GM12801 (cell line): Measurements from ENCODE around the gene NEUROG1.

Experiments used
- CTCF ChIP-seq: IDR thresholded peaks from one replicate; pipeline ENCODE4 v1.5.1; 2011; ENCODE audit warnings: control low read depth; ENCODE audit not compliant: insufficient read length; ENCODE audit errors: extremely low read depth

The NEUROG1 gene

DNA sequence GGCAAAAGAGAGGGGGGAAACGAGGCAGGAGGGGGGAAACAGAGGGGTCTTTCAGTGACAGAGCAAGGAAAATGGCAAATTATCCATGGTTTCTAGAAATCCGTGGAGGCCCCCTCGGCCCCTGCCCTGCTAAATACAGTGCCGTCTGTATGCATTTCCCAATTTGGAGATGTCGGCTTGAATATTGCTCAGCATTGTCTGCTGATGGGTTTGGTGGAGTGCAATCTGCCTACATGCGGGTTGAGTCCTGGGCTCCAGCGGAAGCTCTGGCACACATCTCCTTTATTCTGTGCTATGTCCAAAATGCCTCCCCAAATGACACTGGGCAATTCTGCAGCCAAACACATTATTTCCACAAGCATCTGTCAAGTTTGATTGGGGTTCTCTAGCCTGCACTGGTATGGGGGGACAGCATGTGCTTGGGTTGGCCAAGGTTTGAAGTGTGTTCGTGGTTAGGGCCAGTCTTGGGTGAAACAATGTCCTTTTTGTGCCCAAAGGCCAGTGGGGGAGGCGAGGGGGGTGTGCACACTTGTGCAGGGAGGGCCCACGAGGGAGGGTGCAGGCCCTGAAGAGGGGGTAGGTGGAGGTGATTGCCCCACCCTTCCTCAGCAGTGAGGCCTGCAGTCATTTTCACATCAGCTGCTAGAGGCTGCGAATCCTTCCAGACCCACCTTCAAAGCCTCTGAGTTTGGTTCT lies 6.2 kb upstream of the NEUROG1 start:
- TF ChIP-seq CTCF: no peak

DNA sequence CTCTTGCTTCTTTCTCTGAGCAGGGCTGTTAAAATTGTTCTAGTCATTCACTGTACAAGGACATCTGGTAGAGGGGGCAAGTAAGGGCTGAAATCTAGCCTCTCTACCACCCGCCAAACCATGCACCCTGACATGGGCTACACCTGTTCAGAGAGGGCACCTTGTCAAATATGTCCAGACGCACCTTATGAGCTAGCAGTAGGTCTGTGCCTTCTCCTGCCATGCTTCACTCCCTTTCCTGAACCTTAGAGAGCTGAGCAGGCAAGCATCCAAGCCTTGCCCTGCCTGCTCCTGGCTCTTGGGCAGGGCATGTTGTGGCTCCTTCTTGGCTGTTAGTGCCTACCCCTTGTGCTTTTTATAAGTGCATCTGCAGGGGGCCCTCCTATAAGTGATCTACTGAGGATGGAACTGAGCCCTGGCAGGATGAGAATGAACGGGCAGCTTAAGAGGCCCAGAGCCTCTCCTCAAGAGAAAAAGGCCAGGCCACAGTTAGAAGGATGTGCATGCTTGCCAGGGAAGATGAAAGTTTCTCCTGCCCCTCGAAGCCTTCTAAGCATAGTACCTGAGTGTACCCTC lies 3.8 kb upstream of the NEUROG1 start:
- no peak for TF ChIP-seq CTCF

GRCh38 chr5:135538261-135538660 lies 2.5 kb upstream of the NEUROG1 start:
- TF ChIP-seq CTCF: no peak

DNA sequence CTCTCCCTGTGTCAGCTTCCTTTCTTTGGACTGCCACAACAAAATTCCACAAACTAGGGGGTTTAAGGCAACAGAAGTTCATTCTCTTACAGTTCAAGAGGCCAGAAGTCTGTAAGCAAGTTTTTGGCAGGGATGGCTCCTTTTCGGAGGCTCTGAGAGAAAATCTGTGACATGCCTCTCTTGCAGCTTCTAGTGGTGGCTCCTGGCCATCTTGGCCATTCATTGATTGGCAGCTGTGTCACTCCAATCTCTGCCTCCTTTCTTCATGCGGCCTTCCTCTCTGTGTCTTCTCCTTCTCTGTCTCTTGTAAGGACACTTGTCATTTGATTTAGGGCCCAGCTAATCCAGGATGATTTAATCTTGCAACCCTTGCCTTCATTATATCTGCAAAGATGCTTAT lies 2.0 kb upstream of the NEUROG1 start:
- no peak for TF ChIP-seq CTCF

- no peak for TF ChIP-seq CTCF
Measured at GRCh38 chr5:135537271-135537670, 1.5 kb upstream of the NEUROG1 start.

GRCh38 chr5:135535420-135535819 lies 344 bp downstream of the NEUROG1 start:
- TF ChIP-seq CTCF: no peak

DNA sequence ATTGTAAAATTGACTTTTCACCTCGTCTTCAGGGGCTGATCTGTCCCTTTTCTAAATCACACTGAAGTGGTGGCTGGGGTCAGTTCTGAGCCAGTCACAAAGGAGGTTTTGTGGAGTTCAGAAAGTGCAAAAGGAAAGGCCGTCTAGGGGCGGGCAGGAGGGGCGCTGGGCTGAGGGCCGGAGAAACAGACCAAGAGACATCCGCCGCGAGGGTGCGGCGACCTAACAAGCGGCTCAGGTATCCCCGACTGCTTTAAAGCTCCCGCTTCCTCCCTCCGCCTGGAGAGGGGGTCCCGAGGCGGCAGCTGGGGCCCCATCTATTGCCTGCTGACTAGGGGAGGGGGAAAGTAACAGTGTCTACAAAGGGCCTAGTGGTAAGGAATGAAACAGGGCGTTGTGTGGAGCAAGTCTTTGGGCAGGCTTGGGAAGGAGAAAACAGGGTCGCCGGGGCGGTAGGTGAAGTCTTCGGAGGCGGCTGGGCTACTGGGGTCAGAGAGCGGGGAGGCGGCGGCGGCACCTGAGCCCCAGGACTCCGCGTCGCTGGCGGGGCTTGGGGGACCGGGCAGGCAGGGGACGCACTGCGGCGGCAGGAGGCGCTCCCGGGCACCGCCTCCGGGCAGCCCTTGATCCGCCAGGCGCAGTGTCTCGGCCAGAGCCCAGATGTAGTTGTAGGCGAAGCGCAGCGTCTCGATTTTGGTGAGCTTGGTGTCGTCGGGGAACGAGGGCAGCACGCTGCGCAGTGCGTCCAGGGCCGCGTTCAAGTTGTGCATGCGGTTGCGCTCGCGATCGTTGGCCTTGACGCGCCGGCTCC lies 950 bp downstream of the NEUROG1 start:
- TF ChIP-seq CTCF: no peak
